ENCODE results near the gene PCAT7.
"Not testable (repeated sequence)": the region's sequence is repeated elsewhere in the genome, so short reads cannot be mapped to it uniquely, and the experiment has no call there.

The PCAT7 gene

GRCh38 chr9:94554439-94555331 lies at the start of gene PCAT7:
Gene PCAT7 (plus strand): TSS chr9:94555083.
- no peak for FAIRE-seq

- FAIRE-seq: not testable (repeated sequence)
Measured at GRCh38 chr9:94506370-94506769, 48.5 kb upstream of the PCAT7 start.

- FAIRE-seq: no peak
Measured at GRCh38 chr9:94507531-94508258, 47.2 kb upstream of the PCAT7 start.

- no peak for FAIRE-seq
Measured at GRCh38 chr9:94511134-94511954, 43.5 kb upstream of the PCAT7 start.

GRCh38 chr9:94511955-94512265 lies 43.0 kb upstream of the PCAT7 start:
- no peak for FAIRE-seq

DNA sequence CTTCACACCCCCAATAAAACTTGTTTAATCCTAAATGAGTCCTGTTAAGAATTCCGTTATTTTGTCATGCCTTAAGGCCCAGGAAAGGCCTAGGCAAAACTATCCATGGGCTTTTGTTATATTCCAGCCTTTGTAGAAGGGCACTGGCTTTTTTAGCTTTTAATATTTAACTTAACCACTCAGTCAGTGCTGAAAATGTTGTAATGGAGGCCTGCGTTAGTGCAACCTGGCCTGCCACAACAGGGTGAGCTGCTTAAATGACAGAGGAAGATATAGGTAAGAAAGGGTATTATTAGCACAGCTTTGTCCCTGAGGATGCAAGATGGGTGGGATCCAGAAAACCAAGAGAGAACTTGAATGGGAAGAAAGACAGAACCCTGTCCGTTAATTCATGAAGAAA lies 40.2 kb upstream of the PCAT7 start:
- no peak for FAIRE-seq

- FAIRE-seq: no peak
Measured at GRCh38 chr9:94517254-94517653, 37.6 kb upstream of the PCAT7 start.

DNA sequence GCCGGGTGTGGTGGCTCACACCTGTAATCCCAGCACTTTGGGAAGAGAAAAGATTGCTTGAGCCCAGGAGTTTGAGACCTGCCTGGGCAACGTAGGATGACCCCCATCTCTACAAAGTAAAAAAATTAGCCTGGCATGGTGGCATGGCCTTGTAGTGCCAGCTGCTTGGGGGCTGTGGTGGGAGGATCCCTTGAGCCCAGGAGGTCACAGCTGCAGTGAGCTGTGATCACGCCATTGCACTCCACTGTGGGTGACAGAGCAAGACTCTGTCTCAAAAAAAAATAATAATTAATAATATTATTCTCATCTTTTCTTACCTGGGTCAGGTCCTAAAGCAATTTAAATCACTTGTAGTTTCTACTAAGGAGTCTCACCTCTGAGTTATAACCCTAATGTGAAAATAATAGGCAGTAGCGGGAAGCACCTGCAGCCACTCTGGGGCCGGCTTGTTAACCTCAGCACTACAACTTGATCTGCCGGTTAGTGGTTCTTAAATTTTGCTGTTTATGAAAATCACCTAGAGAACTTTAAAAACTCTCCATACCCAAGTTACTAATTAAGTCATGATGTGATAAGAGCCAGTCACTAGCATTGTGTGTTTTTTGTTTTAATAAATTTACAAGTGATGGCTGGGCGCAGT lies 29.4 kb upstream of the PCAT7 start:
- no peak for FAIRE-seq

GRCh38 chr9:94526271-94526670 lies 28.6 kb upstream of the PCAT7 start:
- FAIRE-seq: no peak

GRCh38 chr9:94526951-94527350 lies 27.9 kb upstream of the PCAT7 start:
- no peak for FAIRE-seq

DNA sequence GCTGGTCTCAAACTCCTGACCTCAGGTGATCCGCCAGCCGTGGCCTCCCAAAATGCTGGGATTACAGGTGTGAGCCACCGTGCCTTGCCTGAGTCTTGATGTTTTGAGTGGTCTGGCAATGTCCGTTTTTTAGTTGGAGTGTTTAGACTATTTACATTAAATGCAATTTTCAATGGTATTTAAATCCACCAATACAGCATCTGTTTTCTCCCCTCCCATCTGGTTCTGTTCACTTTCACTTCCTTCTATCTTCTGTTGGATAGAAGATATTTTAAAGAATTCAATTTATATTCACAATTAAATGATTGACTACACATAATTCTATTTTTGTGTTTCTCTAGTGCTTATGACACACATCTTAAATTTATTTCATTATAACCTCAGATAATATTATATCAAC lies 26.0 kb upstream of the PCAT7 start:
- no peak for FAIRE-seq

GRCh38 chr9:94533155-94533554 lies 21.7 kb upstream of the PCAT7 start:
- no peak for FAIRE-seq

- no peak for FAIRE-seq
Measured at GRCh38 chr9:94533601-94534000, 21.3 kb upstream of the PCAT7 start.

DNA sequence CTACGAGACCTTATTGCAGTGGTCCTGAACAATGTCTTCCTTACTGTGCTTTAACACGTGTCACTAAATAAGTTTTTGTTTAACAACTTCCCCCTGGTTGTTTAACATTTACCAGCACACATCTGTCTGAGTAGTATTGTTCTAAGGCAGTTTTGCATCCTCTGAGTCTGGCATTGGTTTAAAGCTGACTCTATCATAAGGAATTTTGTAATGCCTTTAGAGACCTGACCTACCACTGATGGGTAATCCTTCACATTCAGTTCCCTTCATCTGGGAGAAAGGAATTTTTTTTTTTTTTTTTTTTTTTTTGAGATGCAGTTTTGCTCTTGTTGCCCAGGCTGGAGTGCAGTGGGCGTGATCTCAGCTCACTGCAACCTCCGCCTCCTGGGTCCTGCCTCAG lies 20.0 kb upstream of the PCAT7 start:
- FAIRE-seq: no peak

- no peak for FAIRE-seq
Measured at GRCh38 chr9:94538908-94539307, 16.0 kb upstream of the PCAT7 start.

- FAIRE-seq: not testable (repeated sequence)
Measured at GRCh38 chr9:94544335-94544734, 10.5 kb upstream of the PCAT7 start.

GRCh38 chr9:94545940-94546339 lies 8.9 kb upstream of the PCAT7 start:
- FAIRE-seq: no peak

GRCh38 chr9:94553029-94553938 lies 1.6 kb upstream of the PCAT7 start:
- no peak for FAIRE-seq

DNA sequence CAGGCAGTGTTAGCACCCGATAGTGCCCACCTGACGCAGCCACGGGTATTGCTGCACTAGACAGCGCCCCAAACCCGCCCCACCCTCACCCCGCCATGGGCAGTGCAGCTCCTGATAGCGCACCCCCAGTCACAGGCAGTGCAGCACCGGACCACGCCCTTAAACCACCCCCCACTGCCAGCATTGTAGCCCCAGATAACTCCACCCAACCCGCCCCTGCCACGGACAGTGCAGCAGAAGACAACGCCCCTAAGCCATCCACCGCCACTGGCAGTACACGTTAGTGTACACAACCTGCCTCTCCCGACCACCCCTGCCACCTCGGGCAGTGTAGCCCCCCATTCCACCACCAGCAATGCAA lies 825 bp upstream of the PCAT7 start:
- no peak for FAIRE-seq

DNA sequence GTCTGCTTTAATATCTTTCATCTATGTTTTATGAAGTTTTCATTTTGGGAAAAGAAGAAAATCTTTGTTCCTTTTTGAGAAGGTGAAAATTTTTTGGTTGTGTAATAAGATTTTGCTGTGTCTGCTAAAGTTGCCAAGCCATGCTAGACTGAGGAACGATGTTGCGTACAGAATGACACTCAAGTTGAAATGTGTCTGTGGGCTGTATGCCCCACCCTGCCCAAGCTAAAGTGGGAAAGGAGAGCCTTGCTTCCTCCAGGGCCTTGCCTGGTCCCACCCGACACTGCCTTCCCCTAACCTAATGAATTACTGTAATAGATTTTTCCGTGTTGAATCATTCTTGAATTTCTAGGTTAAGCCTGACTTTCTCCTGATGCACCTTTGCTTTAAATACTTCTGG lies 2.5 kb downstream of the PCAT7 start:
- no peak for FAIRE-seq

DNA sequence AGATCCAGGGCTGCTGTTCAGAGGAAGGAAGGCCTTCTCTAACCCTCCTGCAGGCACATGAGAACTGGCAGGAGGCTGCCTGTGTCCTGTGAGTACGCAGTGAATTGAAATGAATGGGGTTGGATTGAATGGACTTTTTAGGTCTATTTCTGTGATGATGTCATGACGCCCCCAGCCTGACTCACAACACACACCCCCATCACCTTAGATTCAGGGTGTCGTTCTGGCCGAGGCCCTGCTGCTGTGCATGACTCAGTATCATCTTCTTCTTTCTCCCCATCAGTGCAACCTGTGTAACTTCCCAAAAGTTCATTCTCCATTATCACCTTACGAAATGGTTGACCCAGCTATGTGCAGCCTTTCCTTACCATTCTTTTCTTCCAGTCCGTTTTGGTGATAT lies 5.4 kb downstream of the PCAT7 start:
- no peak for FAIRE-seq

- FAIRE-seq: no peak
Measured at GRCh38 chr9:94563548-94563947, 8.7 kb downstream of the PCAT7 start.
